ENCODE results near the gene OGFR. TPM values are rescaled to one million over a fixed set of nuclear protein-coding genes. Genes with fewer than 3 reads are reported as not detected.

The OGFR gene
- total RNA-seq, 1 donor from 2014 or later, result 7.0 TPM

DNA sequence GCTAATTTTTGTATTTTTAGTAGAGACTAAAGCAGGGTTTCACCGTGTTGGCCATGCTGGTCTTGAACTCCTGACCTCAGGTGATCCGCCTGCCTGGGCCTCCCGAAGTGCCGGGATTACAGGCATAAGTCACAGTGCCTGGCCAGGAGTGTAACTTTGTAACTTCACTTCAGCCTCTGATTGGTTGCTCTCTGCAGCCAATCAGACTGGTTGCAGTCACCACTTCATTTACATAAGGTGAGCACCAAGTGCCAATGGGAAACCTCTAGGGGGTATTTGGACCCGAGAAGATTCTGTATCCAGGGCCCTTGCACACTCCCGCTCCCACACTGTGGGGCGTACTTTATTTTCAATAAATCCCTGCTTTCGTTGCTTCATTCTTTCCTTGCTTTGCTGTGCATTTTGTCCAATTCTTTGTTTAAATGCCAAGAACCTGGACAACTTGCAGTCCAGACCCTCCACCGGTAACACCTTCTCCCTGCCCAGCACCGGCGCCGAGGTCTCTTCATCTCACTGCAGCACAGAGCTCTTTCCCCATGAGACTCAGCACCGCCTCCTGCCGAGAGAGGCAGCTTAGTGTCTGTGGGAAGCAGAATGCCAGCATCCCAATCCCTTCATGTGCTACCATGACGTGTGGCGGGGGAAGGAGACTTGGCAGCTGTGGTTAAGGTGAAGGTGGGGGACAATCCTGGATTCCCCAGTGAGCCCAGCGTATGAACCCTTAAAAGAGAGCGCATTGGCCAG lies 22.3 kb upstream of the OGFR start:
- TF ChIP-seq, protein P1, sequence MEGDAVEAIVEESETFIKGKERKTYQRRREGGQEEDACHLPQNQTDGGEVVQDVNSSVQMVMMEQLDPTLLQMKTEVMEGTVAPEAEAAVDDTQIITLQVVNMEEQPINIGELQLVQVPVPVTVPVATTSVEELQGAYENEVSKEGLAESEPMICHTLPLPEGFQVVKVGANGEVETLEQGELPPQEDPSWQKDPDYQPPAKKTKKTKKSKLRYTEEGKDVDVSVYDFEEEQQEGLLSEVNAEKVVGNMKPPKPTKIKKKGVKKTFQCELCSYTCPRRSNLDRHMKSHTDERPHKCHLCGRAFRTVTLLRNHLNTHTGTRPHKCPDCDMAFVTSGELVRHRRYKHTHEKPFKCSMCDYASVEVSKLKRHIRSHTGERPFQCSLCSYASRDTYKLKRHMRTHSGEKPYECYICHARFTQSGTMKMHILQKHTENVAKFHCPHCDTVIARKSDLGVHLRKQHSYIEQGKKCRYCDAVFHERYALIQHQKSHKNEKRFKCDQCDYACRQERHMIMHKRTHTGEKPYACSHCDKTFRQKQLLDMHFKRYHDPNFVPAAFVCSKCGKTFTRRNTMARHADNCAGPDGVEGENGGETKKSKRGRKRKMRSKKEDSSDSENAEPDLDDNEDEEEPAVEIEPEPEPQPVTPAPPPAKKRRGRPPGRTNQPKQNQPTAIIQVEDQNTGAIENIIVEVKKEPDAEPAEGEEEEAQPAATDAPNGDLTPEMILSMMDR (IDR thresholded peaks at IDR 0.05), result peak; percentile 27
- TF ChIP-seq EZH2 (IDR thresholded peaks at IDR 0.05), result no peak
- Histone ChIP-seq H2AFZ (replicated peaks) (no peak overlapping the region), H3K4me1 (peaks cover 17% of the 10 kb centered on the region), H3K27ac (no peak overlapping the region), H3K4me3 (no peak overlapping the region), H4K20me1 (ENCODE audit: low read depth) (no peaks in the 10 kb centered on the region), H3K36me3 (no peaks in the 10 kb centered on the region), H3K4me2 (no peak overlapping the region), H3K79me2 (ENCODE audit: low read depth) (no peaks in the 10 kb centered on the region), H3F3A (ENCODE audit: low read depth) (peaks cover 10% of the 10 kb centered on the region), H3K9me3 (ENCODE audit: low read depth) (no peaks in the 10 kb centered on the region), H3K9ac (no peak overlapping the region), H3K27me3 (no peaks in the 10 kb centered on the region)
- H3K27ac Mint-ChIP-seq, result peak overlapping the region; percentile 34
- H3K36me3 Mint-ChIP-seq, result no peaks in the 10 kb centered on the region
- H3K4me3 Mint-ChIP-seq, result no peak overlapping the region
- H3K9me3 Mint-ChIP-seq, result no peaks in the 10 kb centered on the region
- DNase-seq (ENCODE audit: low spot score), result peak; percentile 48
- peaks cover 24% of the 10 kb centered on the region for H3K4me1 Mint-ChIP-seq
- peaks cover 3% of the 10 kb centered on the region for H3K27me3 Mint-ChIP-seq (ENCODE audit: insufficient read depth, low read depth)

- H3K79me2 ChIP-seq (ENCODE audit: low read depth), result no peaks in the 10 kb centered on the region
Observed at GRCh38 chr20:62782893-62783278, 21.7 kb upstream of the OGFR start.

GRCh38 chr20:62784497-62784896 lies 20.1 kb upstream of the OGFR start:
- Histone ChIP-seq H3K27me3 (no peaks in the 10 kb centered on the region), H3K9ac (no peak overlapping the region), H3K9me3 (ENCODE audit: low read depth) (no peaks in the 10 kb centered on the region), H3K4me1 (peaks cover 17% of the 10 kb centered on the region), H3F3A (ENCODE audit: low read depth) (peaks cover 10% of the 10 kb centered on the region), H3K36me3 (no peaks in the 10 kb centered on the region), H2AFZ (replicated peaks) (no peak overlapping the region), H3K27ac (no peak overlapping the region), H3K79me2 (ENCODE audit: low read depth) (no peaks in the 10 kb centered on the region), H4K20me1 (ENCODE audit: low read depth) (no peaks in the 10 kb centered on the region), H3K4me2 (no peak overlapping the region), H3K4me3 (no peak overlapping the region)
- H3K36me3 Mint-ChIP-seq, result no peaks in the 10 kb centered on the region
- TF ChIP-seq EZH2 (IDR thresholded peaks at IDR 0.05) (no peak), EZH2phosphoT487 (IDR thresholded peaks at IDR 0.05) (no peak)
- TF ChIP-seq, protein P1 (IDR thresholded peaks at IDR 0.05), result no peak
- H3K27ac Mint-ChIP-seq, result no peak overlapping the region
- DNase-seq (ENCODE audit: low spot score), result no peak
- no peak overlapping the region for H3K4me3 Mint-ChIP-seq
- H3K4me1 Mint-ChIP-seq, result peaks cover 29% of the 10 kb centered on the region
- no peaks in the 10 kb centered on the region for H3K9me3 Mint-ChIP-seq
- peaks cover 7% of the 10 kb centered on the region for H3K27me3 Mint-ChIP-seq (ENCODE audit: insufficient read depth, low read depth)

More at GRCh38 chr20:62782893-62783278, 21.7 kb upstream of the OGFR start:
- Mint-ChIP-seq H3K4me1 (peaks cover 24% of the 10 kb centered on the region), H3K27ac (peak overlapping the region; percentile 34), H3K36me3 (no peaks in the 10 kb centered on the region), H3K4me3 (no peak overlapping the region), H3K27me3 (ENCODE audit: insufficient read depth, low read depth) (peaks cover 5% of the 10 kb centered on the region), H3K9me3 (no peaks in the 10 kb centered on the region)
- H3F3A ChIP-seq (ENCODE audit: low read depth), result peaks cover 10% of the 10 kb centered on the region
- H3K4me2 ChIP-seq, result no peak overlapping the region
- H2AFZ ChIP-seq (replicated peaks), result no peak overlapping the region
- H3K4me3 ChIP-seq, result no peak overlapping the region
- no peaks in the 10 kb centered on the region for H3K27me3 ChIP-seq
- H3K9me3 ChIP-seq (ENCODE audit: low read depth), result no peaks in the 10 kb centered on the region
- peaks cover 17% of the 10 kb centered on the region for H3K4me1 ChIP-seq
- no peaks in the 10 kb centered on the region for H3K36me3 ChIP-seq
- TF ChIP-seq EZH2phosphoT487 (IDR thresholded peaks at IDR 0.05) (no peak), EZH2 (IDR thresholded peaks at IDR 0.05) (no peak)
- TF ChIP-seq, protein P1 (IDR thresholded peaks at IDR 0.05), result no peak
- H3K9ac ChIP-seq, result no peak overlapping the region
- H3K27ac ChIP-seq, result no peak overlapping the region
- DNase-seq (ENCODE audit: low spot score), result no peak
- no peaks in the 10 kb centered on the region for H4K20me1 ChIP-seq (ENCODE audit: low read depth)

Measured in neural progenitor cell (in vitro differentiated cells).